NCI-H446 treated with DMSO at 0.1 percent for 48 hours (cell line): ENCODE results near the gene FAU.
"Not testable (repeated sequence)": the region's sequence is repeated elsewhere in the genome, so short reads cannot be mapped to it uniquely, and the experiment has no call there.

ENCODE experiments used
- DNase-seq: peaks from one replicate; lab custom pipeline; 2025; lab: John Stamatoyannopoulos, UW

The FAU gene

GRCh38 chr11:65119670-65119995, 2.3 kb downstream of the FAU start:
- no peak for DNase-seq

- not testable (repeated sequence) for DNase-seq
These were observed 2.9 kb downstream of the FAU start for GRCh38 chr11:65118891-65119669.

GRCh38 chr11:65118097-65118837, 3.7 kb downstream of the FAU start:
- no peak for DNase-seq

DNA sequence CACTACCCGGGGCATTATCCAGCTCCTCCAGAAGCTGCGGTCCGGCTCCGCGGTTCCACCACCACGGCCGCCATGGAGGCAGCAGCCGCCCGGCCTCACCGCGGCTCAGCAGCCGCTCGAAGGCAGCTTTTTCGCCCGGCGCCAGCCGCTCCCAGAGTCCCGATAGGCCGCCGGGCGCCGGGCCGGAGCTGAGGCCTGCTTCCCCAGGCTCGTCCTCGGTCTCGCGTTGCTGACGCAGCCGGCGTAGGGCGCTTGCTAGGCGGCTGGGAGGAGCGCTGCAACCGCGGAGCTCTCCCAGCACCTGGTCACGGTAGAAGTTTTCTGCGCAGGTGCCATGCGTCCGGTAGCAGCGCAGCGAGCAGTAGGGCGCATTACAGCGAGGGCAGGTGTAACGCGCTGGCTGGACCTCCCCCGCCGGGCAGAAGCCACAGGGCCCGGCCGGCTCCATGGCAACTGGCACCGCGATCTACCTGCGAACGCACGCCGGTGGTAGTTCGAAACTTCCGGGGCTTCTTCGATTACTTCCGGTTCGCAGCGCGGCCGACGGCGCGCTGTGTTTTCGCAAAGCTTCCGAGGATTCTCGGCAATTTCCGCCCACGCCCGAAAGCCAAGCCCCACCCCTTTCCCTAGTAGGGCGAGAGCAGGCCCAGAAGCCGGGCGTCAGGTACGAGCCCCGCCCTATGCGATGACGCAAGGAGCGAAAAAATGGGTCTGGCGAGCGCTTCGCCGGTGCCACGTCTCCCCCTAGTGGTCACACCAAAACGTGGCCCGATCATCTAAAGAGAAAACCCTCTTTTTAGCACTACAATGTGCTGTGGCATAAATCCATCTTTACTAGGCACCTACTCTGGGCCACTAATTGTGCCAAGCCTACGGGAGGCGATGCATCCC, 4.5 kb downstream of the FAU start, which contains the start of gene ZNHIT2:
TSS of gene ZNHIT2 (minus strand) at position 496 of the 891 bp plus-strand sequence. CDS start at position 448, 48 bp downstream.
- DNase-seq: peak; percentile 95

- no peak for DNase-seq
These were observed 5.3 kb downstream of the FAU start for GRCh38 chr11:65116370-65117205.

- DNase-seq: no peak
These were observed 6.4 kb downstream of the FAU start for GRCh38 chr11:65115361-65116082.

DNA sequence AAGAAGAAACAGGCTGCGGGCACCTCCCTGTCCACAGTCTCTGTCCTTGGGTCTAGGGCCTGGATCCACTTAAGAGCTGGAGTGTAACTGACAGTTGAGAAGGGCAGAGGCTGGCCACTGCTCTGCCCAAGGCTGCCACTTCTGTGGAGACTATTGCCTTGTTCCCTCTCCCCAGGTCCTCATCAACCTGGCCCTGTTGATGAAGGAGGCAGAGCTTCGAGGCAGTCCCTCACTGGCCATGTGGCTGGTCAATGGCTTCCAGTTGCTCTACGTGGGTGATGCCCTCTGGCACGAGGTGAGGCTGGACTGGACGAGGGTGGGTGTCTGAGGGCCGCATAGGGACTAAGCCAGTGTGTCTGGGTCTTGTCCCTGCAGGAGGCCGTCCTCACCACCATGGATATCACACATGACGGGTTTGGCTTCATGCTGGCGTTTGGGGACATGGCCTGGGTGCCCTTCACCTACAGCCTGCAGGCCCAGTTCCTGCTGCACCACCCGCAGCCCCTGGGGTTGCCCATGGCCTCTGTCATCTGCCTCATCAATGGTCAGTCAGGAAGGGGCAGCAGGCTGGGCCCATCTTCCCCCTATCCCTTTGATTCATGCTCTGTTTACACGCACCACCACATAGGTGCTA, 7.3 kb downstream of the FAU start:
- DNase-seq: no peak

DNA sequence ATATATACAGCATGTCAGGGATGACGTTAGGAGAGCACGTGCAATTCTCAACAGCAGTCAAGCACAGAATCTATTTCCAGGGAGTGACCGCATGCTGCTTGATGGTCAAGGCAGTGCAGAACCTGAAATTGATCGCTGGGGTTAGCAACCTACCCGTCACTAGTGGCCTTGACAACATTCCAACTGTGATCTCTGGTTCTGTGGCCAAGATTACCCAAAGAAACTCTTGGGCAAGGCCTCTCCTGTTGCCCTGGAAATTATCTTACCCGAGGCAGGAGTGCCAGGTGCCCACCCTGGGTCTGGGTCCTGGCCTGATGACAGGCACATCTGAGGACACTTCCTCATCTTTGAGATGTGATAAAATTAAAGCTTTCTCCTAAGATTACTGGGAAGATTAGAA, 8.1 kb downstream of the FAU start:
- no peak for DNase-seq

DNA sequence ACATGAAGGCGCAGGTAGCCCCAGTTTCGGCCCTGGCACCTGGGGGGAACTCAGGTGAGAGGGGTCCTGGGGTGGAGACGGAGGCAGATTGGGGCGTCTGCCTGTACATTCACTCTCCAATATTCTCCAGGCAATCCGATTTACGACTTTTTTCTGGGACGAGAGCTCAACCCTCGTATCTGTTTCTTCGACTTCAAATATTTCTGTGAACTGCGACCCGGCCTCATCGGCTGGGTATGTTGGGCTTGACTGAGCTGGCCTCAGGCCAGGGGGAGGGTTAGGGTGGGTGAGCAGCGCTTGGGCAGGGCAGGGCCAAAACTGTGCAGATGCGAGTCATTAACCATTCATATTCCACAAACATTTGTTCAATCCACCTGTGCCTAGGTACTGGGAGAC, 8.6 kb downstream of the FAU start:
- no peak for DNase-seq

GRCh38 chr11:65112546-65113360, 9.2 kb downstream of the FAU start:
- no peak for DNase-seq

- DNase-seq: peak; percentile 85
These were observed 10.0 kb downstream of the FAU start, which contains the start of gene TM7SF2 for GRCh38 chr11:65111744-65112545. Gene TM7SF2, plus strand, starts transcription at chr11:65111872. Its CDS starts 144 bp downstream, at chr11:65112016.

DNA sequence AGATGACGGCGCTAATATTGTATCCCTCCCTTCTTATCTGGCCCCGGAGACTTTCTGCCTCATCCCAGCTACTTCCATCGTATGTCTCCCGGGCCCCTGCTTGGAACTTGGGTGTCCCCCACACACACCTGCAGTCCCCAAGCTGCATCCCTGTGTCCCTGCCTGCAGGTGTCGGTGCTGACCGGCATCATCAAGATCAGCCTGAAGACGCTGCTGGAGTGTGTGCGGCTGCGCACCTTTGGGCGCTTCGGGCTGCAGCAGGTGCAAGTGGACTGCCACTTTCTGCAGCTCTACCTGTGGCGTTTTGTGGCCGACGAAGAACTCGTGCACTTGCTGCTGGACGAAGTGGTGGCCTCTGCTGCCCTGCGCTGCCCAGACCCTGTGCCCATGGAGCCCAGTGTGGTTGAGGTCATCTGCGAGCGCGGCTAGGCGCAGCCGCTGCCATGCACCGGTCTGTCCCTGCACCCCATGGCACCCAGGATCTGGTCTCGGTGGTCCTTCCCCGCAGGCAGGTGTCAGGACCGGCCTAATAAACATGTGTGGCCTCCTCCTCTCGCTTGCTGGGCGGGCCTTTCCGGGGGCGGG, 10.7 kb downstream of the FAU start:
- DNase-seq: no peak

- DNase-seq: peak; percentile 65
These were observed 11.5 kb downstream of the FAU start for GRCh38 chr11:65110354-65110861.

- DNase-seq: no peak
These were observed 12.4 kb downstream of the FAU start for GRCh38 chr11:65109231-65110198.

DNA sequence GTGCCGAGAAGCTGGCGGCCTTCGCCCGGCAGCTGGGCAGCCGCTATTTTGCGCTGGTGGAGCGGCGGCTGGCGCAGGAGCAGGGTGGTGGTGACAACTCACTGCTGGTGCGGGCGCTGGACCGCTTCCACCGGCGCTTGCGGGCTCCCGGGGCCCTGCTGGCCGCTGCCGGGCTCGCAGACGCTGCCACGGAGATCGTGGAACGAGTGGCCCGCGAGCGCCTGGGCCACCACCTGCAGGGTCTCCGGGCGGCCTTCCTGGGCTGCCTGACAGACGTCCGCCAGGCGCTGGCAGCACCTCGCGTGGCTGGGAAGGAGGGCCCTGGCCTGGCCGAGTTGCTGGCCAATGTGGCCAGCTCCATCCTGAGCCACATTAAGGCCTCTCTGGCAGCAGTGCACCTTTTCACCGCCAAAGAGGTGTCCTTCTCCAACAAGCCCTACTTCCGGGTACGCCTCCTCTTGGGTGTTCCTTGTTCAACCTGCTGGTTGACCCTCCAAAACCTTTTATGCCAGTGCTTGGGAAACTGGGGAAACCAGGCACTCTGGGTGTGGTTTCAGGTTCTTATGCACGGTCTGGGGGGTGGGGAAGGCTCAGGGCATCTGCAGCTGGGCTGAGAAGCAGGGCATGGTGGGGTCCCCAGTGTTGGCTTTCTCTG, 13.3 kb downstream of the FAU start:
- DNase-seq: no peak
